DMS53 treated with DMSO at 0.1 percent for 48 hours (cell line): Measurements from ENCODE around the gene PIM3.
"Not testable (repeated sequence)": the region's sequence is repeated elsewhere in the genome, so short reads cannot be mapped to it uniquely, and the experiment has no call there.

Experiments used
- DNase-seq: peaks from one replicate; lab custom pipeline; 2025; ENCODE audit not compliant: unreplicated experiment; lab: John Stamatoyannopoulos, UW

The PIM3 gene

DNA sequence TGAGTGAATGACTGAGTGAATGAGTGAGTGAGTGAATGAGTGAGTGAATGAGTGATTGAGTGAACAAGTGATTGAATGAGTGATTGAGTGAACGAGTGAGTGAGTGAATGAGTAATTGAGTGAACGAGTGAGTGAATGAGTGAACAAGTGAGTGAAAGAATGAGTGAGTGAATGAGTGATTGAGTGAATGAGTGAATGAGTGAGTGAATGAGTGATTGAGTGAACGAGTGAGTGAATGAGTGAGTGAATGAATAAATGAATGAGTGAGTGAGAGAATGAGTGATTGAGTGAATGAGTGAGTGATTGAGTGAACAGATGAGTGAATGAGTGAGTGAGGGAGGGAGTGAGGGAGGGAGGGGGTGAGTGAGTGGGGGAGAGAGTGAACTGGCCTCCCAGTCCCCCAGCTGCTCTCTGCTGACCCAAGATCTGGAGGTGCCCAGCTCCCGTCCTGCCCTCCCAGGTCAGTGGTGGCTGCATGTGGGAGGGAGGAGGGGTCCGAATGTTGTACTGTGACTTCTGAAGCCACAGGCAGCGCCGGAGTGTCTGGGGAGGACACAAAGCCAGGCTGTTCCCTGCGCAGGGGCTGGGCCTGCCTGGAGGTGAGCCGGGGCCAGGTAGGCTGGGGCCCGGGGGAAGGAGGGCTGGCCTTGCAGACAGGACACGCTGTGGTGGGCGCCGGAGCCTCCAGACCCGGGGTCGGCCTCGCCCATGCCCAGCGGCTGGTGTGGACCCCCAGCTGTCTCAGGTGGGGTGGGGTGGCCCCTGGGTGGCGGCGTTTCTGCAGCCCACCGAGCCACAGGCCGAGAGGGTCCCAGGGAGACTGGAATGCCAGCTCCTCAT is 17.8 kb upstream of the PIM3 start:
- DNase-seq = no peak

DNA sequence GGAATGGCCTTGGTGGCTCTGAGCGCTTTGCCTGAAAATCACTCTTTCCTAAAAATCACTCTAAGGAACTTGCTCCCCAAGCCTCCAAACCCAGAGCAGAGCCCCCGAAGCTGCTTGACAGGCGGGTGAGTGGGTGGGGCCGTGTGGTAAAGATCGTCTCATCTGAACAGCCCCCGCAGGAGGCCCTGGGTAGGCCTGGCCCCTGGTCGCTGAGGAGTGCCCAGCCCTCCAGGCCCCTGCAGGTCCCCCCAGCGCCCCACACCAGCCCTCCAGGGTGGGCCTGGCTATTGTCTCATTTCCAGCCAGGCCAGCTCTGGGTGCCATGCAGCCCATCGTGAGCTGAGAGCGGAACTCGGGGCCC is 17.2 kb upstream of the PIM3 start:
- no peak for DNase-seq

DNA sequence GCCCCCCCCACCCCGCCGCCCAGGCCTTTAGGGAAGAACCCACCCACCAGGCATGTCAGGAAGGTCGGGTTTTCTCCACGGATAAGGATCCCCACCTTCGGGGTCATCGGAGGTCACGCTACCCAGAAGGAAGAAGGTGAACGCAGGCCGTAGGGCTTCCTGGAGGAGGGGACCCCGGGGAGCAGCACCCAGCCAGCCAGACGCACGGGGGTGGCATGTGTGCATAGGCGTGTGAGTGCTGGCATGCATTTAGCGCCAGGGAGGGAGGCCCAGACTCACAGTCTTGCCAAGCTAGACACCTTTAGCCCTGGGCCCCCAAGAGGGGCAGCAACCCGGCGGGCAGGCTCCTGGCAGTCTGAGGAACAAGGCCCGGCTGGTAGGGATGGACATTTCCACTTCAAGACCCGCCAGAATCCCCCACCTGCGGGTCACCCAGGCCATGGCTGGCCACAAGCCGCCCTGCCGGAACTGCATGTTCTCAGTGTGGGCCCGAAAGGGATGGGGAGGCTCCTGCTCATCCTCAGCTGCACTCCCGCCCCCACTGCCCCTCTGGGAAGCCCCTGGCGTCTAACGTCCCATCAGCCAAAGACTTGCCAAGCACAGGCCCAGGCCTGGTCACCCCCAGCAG is 16.7 kb upstream of the PIM3 start:
- no peak for DNase-seq

DNA sequence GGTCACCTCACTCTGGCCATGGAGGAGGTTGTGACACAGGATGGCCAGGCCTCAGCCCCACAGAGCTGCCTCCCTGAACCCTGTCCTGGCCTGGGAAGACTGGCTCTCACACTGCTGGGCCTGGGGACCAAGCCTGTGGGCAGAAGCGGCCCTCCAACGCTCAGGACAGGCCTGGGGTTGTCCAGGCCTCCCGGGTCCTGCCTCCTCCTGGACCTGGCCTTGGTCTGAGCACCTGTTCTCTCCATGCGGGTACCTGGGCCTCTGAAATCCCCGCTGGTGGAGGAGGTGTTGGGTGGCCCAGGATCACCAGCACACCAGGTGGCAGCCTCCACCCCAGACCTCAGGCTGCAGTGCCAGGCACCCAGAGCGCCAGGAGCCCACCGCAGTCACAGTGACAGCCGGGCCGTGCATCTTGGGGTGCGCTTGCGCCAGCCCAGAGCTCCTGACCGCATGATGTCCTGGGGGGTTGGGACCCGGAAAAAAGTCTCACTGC is 16.1 kb upstream of the PIM3 start:
- DNase-seq = no peak

GRCh38 chr22:49945042-49945794 is 15.4 kb upstream of the PIM3 start:
- not testable (repeated sequence) for DNase-seq

- DNase-seq = peak; percentile 11
These were observed 13.8 kb upstream of the PIM3 start for GRCh38 chr22:49946612-49947295.

- DNase-seq = no peak
These were observed 13.3 kb upstream of the PIM3 start for GRCh38 chr22:49947296-49947622.

- no peak for DNase-seq
These were observed 12.2 kb upstream of the PIM3 start for GRCh38 chr22:49948116-49948957.

DNA sequence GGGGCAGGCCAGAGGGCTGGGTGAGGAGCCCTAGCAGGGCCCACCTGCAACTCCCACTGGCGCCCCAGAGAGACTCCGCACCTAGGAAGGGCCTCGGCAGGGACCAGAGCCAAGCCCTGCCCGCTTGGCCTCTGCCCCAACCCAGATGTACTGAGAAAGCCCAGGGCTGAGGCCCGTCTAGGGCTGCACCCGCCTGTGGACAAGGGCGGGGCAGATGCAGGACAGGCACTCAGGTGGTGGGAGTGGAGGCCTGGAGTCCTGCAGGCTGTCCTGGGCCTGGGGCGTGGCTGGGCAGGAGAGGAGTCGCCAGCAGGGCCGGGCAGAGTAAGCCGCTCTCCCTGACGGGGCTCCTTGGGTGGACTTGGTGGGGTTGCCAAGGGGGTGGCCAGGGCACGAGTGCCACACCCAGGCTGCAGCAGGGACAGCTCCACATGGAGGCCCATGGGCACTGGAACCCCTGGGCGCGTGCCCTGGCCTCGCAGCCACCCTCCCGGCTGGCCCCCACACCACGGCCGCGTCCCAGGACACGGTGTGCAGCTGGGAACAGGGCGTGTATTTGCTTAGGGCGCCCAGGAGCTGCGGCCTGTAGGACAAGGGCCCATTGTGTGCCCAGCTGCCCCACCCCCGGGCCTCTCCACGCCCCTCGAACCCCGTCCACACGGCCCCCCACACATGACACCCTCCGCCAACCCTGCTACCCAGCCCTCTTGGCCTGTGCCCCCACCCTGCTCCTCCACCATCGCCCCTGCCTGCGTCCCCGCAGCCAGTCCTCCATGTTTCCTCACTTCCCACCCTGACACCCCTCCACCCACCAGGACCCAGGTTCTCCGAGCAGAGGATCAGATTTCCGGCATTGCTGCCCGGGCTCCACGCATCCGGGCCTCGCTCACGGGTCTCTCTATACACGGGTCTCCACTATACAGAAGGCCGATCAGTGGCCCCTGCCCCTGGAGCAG is 11.3 kb upstream of the PIM3 start:
- peak; percentile 76 for DNase-seq

GRCh38 chr22:49949914-49950292 is 10.7 kb upstream of the PIM3 start:
- DNase-seq = no peak

GRCh38 chr22:49950396-49950994 is 10.1 kb upstream of the PIM3 start:
- DNase-seq = no peak

- peak; percentile 85 for DNase-seq
These were observed 9.4 kb upstream of the PIM3 start for GRCh38 chr22:49951000-49951677.

- DNase-seq = no peak
These were observed 8.9 kb upstream of the PIM3 start for GRCh38 chr22:49951678-49951985.

DNA sequence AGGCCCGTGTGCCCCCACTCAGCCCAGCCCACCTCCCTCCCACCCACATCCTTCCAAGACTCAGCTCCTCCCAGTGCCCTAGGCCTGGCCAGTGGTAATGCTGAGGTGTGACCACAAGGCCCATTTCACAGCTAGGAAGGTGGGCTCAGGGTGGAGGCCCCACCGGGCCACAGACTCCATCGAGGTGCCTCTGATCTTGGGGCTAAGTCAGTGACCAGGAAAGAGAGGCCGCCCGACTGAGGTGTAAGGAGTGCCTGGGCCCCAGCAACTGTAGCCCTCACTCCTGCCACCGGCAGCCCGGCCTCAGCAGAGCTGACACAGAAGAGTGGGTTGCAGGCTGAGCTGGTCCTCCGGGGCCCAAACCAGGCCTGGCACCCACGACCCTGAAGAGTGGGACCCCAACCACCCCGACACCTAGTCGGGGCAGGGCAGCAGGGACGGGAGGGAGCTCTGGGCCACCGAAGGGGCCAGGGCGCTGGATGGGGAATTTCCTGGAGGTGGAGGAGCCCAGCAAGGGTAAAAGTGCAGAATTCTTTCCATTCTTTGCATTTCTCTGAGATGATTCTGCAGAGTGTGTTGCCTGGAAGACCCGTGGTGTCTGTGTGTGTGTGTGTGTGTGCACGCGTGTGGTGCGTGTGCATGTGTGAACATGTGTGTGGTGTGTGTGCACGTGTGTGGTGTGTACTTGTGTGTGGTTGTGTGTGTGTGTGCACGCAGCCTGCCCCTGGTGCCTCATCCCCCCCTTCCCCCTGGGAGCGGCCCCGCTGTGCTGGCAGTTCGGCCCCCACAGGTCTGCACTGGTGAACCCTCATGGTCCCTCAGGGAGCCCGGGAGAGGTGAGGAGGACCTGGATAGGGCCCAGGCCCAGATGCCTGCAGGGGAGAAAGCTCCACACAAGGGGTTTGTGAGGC is 8.3 kb upstream of the PIM3 start:
- no peak for DNase-seq

GRCh38 chr22:49953027-49953679 is 7.4 kb upstream of the PIM3 start:
- DNase-seq = peak; percentile 88

- no peak for DNase-seq
These were observed 6.8 kb upstream of the PIM3 start for GRCh38 chr22:49953680-49954344.

DNA sequence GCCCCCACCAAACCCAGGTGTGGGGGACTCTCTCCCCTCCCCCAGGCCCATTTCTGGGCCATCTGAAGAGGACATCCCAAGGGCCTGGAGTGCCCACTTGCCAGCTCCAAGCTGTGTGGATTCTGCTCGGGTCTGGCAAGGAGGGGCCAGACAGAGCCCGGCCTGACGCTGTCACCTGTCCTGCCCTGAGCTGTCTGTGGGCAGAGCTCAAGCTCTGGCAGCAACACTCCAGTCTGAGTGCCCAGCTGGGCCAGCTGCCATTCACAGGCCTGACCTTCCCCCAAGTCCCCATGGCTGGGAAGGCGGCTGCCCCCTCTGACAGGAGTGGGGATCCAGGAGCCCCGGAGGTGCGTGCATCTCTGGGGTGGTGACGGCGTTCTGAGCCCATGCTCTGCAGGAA is 6.2 kb upstream of the PIM3 start:
- DNase-seq = peak; percentile 48
